IMR-90 (cell line): ENCODE measurements around the gene NT5M.

Source experiments
- BHLHE40 ChIP-seq: fragments of 150-350 bp; IDR thresholded peaks from 2 replicates; pipeline ENCODE4 v1.6.1; 2016; ENCODE audit warnings: mild to moderate bottlenecking, low read depth, low read length
- POLR2A ChIP-seq: IDR thresholded peaks from 2 replicates; pipeline ENCODE4 v1.6.1; 2012; ENCODE audit warnings: mild to moderate bottlenecking, low read depth, low read length
- SMC3 ChIP-seq: fragments of 150-350 bp; IDR thresholded peaks from 2 replicates; pipeline ENCODE4 v1.6.1; 2016; ENCODE audit warnings: low read depth, mild to moderate bottlenecking, antibody characterized with exemption, low read length, moderate library complexity
- USF2 ChIP-seq: fragments of 150-350 bp; IDR thresholded peaks from 2 replicates; pipeline ENCODE4 v1.6.1; 2017; ENCODE audit warnings: mild to moderate bottlenecking, antibody characterized with exemption, low read length, low read depth
- TF ChIP-seq, protein P1 (sequence below): conservative IDR thresholded peaks from 2 replicates; pipeline ENCODE4 v1.5.1; 2012; ENCODE audit warnings: mild to moderate bottlenecking, low read depth, low read length, improper control_type of control experiment
- TF ChIP-seq, protein P2 (sequence below): fragments of 150-350 bp; IDR thresholded peaks from 2 replicates; pipeline ENCODE4 v1.6.1; 2016; ENCODE audit warnings: low read depth, mild to moderate bottlenecking, low read length, moderate library complexity, borderline replicate concordance

DNA sequence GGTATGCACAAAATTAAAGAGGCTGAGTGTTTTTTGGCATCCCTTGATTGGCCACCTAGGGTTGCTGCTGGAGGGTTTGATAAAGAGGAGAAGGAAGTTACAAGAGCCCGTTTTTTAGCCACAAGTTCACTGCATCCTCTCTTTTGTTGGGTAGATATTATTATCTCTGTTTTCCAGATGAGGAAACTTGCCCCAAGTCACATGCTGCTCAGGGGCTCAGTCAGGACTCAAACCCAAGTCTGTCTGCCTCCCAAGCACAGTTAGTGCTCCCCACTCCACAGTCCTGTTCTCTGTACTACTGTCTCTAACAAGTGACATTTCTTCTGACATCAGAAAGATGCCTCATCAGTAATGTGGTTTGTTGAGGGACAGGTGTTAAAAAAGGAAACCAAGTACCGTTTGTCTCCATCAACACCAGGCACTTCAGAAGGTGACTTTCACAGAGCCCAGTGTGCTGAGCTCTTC, 1.4 kb downstream of the NT5M start:
- TF ChIP-seq, protein P1, sequence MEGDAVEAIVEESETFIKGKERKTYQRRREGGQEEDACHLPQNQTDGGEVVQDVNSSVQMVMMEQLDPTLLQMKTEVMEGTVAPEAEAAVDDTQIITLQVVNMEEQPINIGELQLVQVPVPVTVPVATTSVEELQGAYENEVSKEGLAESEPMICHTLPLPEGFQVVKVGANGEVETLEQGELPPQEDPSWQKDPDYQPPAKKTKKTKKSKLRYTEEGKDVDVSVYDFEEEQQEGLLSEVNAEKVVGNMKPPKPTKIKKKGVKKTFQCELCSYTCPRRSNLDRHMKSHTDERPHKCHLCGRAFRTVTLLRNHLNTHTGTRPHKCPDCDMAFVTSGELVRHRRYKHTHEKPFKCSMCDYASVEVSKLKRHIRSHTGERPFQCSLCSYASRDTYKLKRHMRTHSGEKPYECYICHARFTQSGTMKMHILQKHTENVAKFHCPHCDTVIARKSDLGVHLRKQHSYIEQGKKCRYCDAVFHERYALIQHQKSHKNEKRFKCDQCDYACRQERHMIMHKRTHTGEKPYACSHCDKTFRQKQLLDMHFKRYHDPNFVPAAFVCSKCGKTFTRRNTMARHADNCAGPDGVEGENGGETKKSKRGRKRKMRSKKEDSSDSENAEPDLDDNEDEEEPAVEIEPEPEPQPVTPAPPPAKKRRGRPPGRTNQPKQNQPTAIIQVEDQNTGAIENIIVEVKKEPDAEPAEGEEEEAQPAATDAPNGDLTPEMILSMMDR, result no peak
- TF ChIP-seq POLR2A (no peak), USF2 (no peak), BHLHE40 (no peak), SMC3 (no peak)
- TF ChIP-seq, protein P2, sequence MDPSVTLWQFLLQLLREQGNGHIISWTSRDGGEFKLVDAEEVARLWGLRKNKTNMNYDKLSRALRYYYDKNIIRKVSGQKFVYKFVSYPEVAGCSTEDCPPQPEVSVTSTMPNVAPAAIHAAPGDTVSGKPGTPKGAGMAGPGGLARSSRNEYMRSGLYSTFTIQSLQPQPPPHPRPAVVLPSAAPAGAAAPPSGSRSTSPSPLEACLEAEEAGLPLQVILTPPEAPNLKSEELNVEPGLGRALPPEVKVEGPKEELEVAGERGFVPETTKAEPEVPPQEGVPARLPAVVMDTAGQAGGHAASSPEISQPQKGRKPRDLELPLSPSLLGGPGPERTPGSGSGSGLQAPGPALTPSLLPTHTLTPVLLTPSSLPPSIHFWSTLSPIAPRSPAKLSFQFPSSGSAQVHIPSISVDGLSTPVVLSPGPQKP, result no peak
